A673 (cell line): Measurements from ENCODE around the gene PHLDB2. TPM values are rescaled to one million over a fixed set of nuclear protein-coding genes. Genes with fewer than 3 reads are reported as not detected.

Source experiments
- BruUV-seq: library from RNA; stranded (reverse); fragments of 400-500 nt; replicated peaks from 2 replicates; lab custom pipeline; 2021; lab: Mats Ljungman, UMichigan
- CTCF ChIA-PET: fragments of 300-600 bp; sonication (Branson Sonifier 250); formaldehyde crosslinking; loops from one replicate; lab custom pipeline; 2022; ENCODE audit warnings: antibody characterized with exemption; lab: Charles Lee
- POLR2A ChIA-PET: fragments of 300-600 bp; sonication (Branson Sonifier 250); formaldehyde crosslinking; loops from one replicate; lab custom pipeline; 2022; ENCODE audit warnings: antibody characterized with exemption; ENCODE audit not compliant: low non-redundant PET; lab: Charles Lee
- DNase-seq: peaks from one replicate; pipeline ENCODE4 v3.0.0-alpha.2; 2015; ENCODE audit warnings: low spot score
- H3K27ac ChIP-seq: fragments of 200-600 bp; sonication (generic); 2 replicates; pipeline ENCODE4 v1.5.1; 2016; ENCODE audit warnings: mixed run types, low read depth, mild to moderate bottlenecking, mixed read lengths, antibody characterized with exemption, low read length; ENCODE audit not compliant: poor library complexity, severe bottlenecking
- H3K27me3 ChIP-seq: fragments of 200-600 bp; sonication (generic); replicated peaks from 2 replicates; pipeline ENCODE4 v1.6.1; 2017; ENCODE audit warnings: mixed run types, low read depth, mild to moderate bottlenecking, mixed read lengths, antibody characterized with exemption, low read length; ENCODE audit not compliant: insufficient read depth, poor library complexity
- H3K36me3 ChIP-seq: fragments of 200-600 bp; sonication (generic); 2 replicates; pipeline ENCODE4 v1.6.1; 2016; ENCODE audit warnings: mixed run types, mild to moderate bottlenecking, mixed read lengths, antibody characterized with exemption, low read length; ENCODE audit not compliant: insufficient read depth, poor library complexity, severe bottlenecking
- H3K4me1 ChIP-seq: fragments of 200-600 bp; sonication (generic); 2 replicates; pipeline ENCODE4 v1.6.1; 2017; ENCODE audit warnings: mixed run types, mild to moderate bottlenecking, mixed read lengths, antibody characterized with exemption, low read length; ENCODE audit not compliant: insufficient read depth, poor library complexity, severe bottlenecking
- H3K4me3 ChIP-seq: fragments of 200-600 bp; sonication (generic); 2 replicates; pipeline ENCODE4 v1.5.1; 2016; ENCODE audit warnings: low read depth, mixed run types, mild to moderate bottlenecking, mixed read lengths, low read length; ENCODE audit not compliant: poor library complexity, severe bottlenecking
- H3K9me3 ChIP-seq: fragments of 200-600 bp; sonication (generic); 2 replicates; pipeline ENCODE4 v1.6.1; 2016; ENCODE audit warnings: mixed run types, low read depth, mild to moderate bottlenecking, mixed read lengths, antibody characterized with exemption, low read length; ENCODE audit not compliant: poor library complexity, severe bottlenecking
- EZH2 ChIP-seq: fragments of 200-600 bp; sonication (generic); IDR thresholded peaks from 2 replicates; pipeline ENCODE4 v1.6.1; 2017; ENCODE audit warnings: borderline replicate concordance, low read depth, mild to moderate bottlenecking, mixed read lengths, antibody characterized with exemption, low read length; ENCODE audit not compliant: poor library complexity, severe bottlenecking
- intact Hi-C: fragments of 100-400 bp; cut with micrococcal nuclease; formaldehyde crosslinking; loops from one replicate; pipeline ENCODE4 v1.10.0; 2022; ENCODE audit not compliant: unreplicated experiment
- total RNA-seq: library from RNA; stranded (reverse); gene quantifications from 2 replicates; pipeline ENCODE4 v1.2.3, GENCODE V29; 2021
- TF ChIP-seq, protein P1 (sequence below): fragments of 300-800, 200-600 bp; sonication (generic); conservative IDR thresholded peaks from 2 replicates; pipeline ENCODE4 v1.5.1; 2017; ENCODE audit warnings: low read depth, mild to moderate bottlenecking, antibody characterized with exemption, low read length, moderate library complexity, mixed read lengths

The PHLDB2 gene
- total RNA-seq, 1 experiment from 2014 or later: 13.1 TPM

- ChIA-PET POLR2A (interaction anchor here (0.7 kb wide), 2 partner anchors 12 to 160 kb away, joined by 4 read pairs; no protein-coding TSS in a partner anchor), CTCF (no interaction called here)
- DNase-seq: peak; percentile 72
- no peak for TF ChIP-seq EZH2
- TF ChIP-seq, protein P1, sequence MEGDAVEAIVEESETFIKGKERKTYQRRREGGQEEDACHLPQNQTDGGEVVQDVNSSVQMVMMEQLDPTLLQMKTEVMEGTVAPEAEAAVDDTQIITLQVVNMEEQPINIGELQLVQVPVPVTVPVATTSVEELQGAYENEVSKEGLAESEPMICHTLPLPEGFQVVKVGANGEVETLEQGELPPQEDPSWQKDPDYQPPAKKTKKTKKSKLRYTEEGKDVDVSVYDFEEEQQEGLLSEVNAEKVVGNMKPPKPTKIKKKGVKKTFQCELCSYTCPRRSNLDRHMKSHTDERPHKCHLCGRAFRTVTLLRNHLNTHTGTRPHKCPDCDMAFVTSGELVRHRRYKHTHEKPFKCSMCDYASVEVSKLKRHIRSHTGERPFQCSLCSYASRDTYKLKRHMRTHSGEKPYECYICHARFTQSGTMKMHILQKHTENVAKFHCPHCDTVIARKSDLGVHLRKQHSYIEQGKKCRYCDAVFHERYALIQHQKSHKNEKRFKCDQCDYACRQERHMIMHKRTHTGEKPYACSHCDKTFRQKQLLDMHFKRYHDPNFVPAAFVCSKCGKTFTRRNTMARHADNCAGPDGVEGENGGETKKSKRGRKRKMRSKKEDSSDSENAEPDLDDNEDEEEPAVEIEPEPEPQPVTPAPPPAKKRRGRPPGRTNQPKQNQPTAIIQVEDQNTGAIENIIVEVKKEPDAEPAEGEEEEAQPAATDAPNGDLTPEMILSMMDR: no peak
- intact Hi-C loops: no loop called here
- Histone ChIP-seq H3K4me3 (no peak overlapping the region), H3K27me3 (no peaks in the 10 kb centered on the region), H3K9me3 (no peaks in the 10 kb centered on the region), H3K36me3 (no peaks in the 10 kb centered on the region), H3K27ac (no peak overlapping the region), H3K4me1 (peaks cover 12% of the 10 kb centered on the region)
- BruUV-seq: no TSS peak
Observed at GRCh38 chr3:111904376-111905241, 45.5 kb downstream of the PHLDB2 start.

DNA sequence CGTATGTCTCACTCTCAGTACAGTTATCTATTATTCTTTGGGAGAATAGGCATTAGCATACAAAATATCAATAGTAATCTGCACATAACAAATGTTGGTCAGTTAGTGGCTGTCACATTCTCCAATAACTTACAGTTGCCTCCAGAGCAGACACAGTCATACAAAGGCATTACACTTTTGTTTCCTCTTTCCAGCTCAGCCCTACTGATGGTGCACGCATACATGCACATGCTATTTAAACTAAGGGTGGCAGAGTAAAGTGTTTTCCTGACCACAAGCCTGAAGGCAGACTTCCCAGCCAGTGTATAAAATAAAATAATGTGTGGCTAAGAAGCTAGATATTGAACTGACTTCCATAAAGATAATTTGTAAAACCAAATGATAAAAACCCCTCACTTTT, 47.6 kb downstream of the PHLDB2 start:
- Histone ChIP-seq H3K9me3 (no peaks in the 10 kb centered on the region), H3K27me3 (no peaks in the 10 kb centered on the region), H3K4me3 (no peak overlapping the region), H3K4me1 (peaks cover 12% of the 10 kb centered on the region), H3K27ac (no peak overlapping the region), H3K36me3 (no peaks in the 10 kb centered on the region)
- ChIA-PET CTCF (no interaction called here), POLR2A (no interaction called here)
- no peak for DNase-seq
- intact Hi-C loops: no loop called here
- BruUV-seq: no TSS peak
- TF ChIP-seq EZH2: no peak
- TF ChIP-seq, protein P1: no peak

- BruUV-seq: no TSS peak
- H3K4me1 ChIP-seq: peaks cover 12% of the 10 kb centered on the region
- DNase-seq: no peak
- intact Hi-C loops: no loop called here
- H3K4me3 ChIP-seq: no peak overlapping the region
- no peaks in the 10 kb centered on the region for H3K27me3 ChIP-seq
- ChIA-PET CTCF (no interaction called here), POLR2A (no interaction called here)
- TF ChIP-seq, protein P1: no peak
- TF ChIP-seq EZH2: no peak
- no peaks in the 10 kb centered on the region for H3K9me3 ChIP-seq
- no peaks in the 10 kb centered on the region for H3K36me3 ChIP-seq
- no peak overlapping the region for H3K27ac ChIP-seq
Observed at GRCh38 chr3:111907151-111907550, 48.1 kb downstream of the PHLDB2 start.
